KMS-11 (cell line): Measurements from ENCODE around the gene HTR2A.
"Not testable (repeated sequence)": the region's sequence is repeated elsewhere in the genome, so short reads cannot be mapped to it uniquely, and the experiment has no call there.

Experiments
- H2AFZ ChIP-seq: fragments of 200-600 bp; sonication (generic); 2 replicates; pipeline ENCODE4 v1.6.1; 2016; ENCODE audit warnings: antibody characterized with exemption, mixed run types, low read depth
- H3K27ac ChIP-seq: fragments of 200-600 bp; sonication (generic); 2 replicates; pipeline ENCODE4 v1.6.1; 2016; ENCODE audit warnings: mild to moderate bottlenecking, mixed run types
- H3K27me3 ChIP-seq: fragments of 200-600 bp; sonication (generic); 2 replicates; pipeline ENCODE4 v1.6.1; 2017; ENCODE audit warnings: mild to moderate bottlenecking, low read depth, mixed run types, moderate library complexity; ENCODE audit not compliant: insufficient read depth
- H3K36me3 ChIP-seq: fragments of 200-600 bp; sonication (generic); 2 replicates; pipeline ENCODE4 v1.6.1; 2017; ENCODE audit warnings: mild to moderate bottlenecking, mixed run types; ENCODE audit not compliant: insufficient read depth
- H3K4me1 ChIP-seq: fragments of 200-600 bp; sonication (generic); 2 replicates; pipeline ENCODE4 v1.6.1; 2016; ENCODE audit warnings: mild to moderate bottlenecking, low read depth, mixed run types; ENCODE audit not compliant: poor library complexity, severe bottlenecking
- H3K4me2 ChIP-seq: fragments of 200-600 bp; sonication (generic); 2 replicates; pipeline ENCODE4 v1.7.0; 2016; ENCODE audit warnings: mild to moderate bottlenecking, mixed run types
- H3K4me3 ChIP-seq: fragments of 200-600 bp; sonication (generic); IDR thresholded peaks from 2 replicates; pipeline ENCODE4 v1.6.1; 2017; ENCODE audit warnings: low read depth, low read length, mixed read lengths; ENCODE audit not compliant: insufficient read depth
- H3K79me2 ChIP-seq: fragments of 200-600 bp; sonication (generic); 2 replicates; pipeline ENCODE4 v1.6.1; 2016; ENCODE audit warnings: low read depth, mixed run types; ENCODE audit not compliant: insufficient read depth
- H3K9ac ChIP-seq: fragments of 200-600 bp; sonication (generic); 2 replicates; pipeline ENCODE4 v1.6.1; 2016; ENCODE audit warnings: mild to moderate bottlenecking, mixed run types
- H4K20me1 ChIP-seq: fragments of 200-600 bp; sonication (generic); 2 replicates; pipeline ENCODE4 v1.6.1; 2016; ENCODE audit warnings: mild to moderate bottlenecking, mixed run types; ENCODE audit not compliant: insufficient read depth
- CTCF ChIP-seq: fragments of 200-600 bp; sonication (generic); conservative IDR thresholded peaks from 2 replicates; pipeline ENCODE4 v1.6.1; 2017; ENCODE audit warnings: low read depth, mild to moderate bottlenecking, antibody characterized with exemption, low read length, moderate library complexity, mixed read lengths

HTR2A gene

GRCh38 chr13:46812301-46812797, 84.5 kb downstream of the HTR2A start:
- Histone ChIP-seq H4K20me1 (no peaks in the 10 kb centered on the region), H3K79me2 (no peaks in the 10 kb centered on the region), H3K36me3 (no peaks in the 10 kb centered on the region), H3K4me1 (no peaks in the 10 kb centered on the region), H3K9ac (no peak overlapping the region), H3K4me2 (no peak overlapping the region), H2AFZ (no peak overlapping the region), H3K27ac (no peak overlapping the region), H3K27me3 (no peaks in the 10 kb centered on the region), H3K4me3 (no peak overlapping the region)
- no peak for TF ChIP-seq CTCF

- Histone ChIP-seq H3K4me2 (no peak overlapping the region), H3K36me3 (no peaks in the 10 kb centered on the region), H4K20me1 (no peaks in the 10 kb centered on the region), H3K9ac (no peak overlapping the region), H2AFZ (no peak overlapping the region), H3K27me3 (no peaks in the 10 kb centered on the region), H3K27ac (no peak overlapping the region), H3K4me1 (no peaks in the 10 kb centered on the region), H3K79me2 (no peaks in the 10 kb centered on the region), H3K4me3 (no peak overlapping the region)
- no peak for TF ChIP-seq CTCF
Measured at GRCh38 chr13:46810440-46810839, 86.4 kb downstream of the HTR2A start.

GRCh38 chr13:46804921-46805320, 91.9 kb downstream of the HTR2A start:
- not testable (repeated sequence) for H4K20me1 ChIP-seq, H3K79me2 ChIP-seq, H3K27me3 ChIP-seq, H3K4me1 ChIP-seq, H3K4me3 ChIP-seq, H3K27ac ChIP-seq, H2AFZ ChIP-seq, H3K9ac ChIP-seq, H3K36me3 ChIP-seq, H3K4me2 ChIP-seq

GRCh38 chr13:46804391-46804815, 92.5 kb downstream of the HTR2A start:
- no peaks in the 10 kb centered on the region for H3K27me3 ChIP-seq
- no peak for TF ChIP-seq CTCF
- no peak overlapping the region for H2AFZ ChIP-seq
- no peaks in the 10 kb centered on the region for H3K79me2 ChIP-seq
- H3K4me2 ChIP-seq: no peak overlapping the region
- no peak overlapping the region for H3K4me3 ChIP-seq
- H4K20me1 ChIP-seq: no peaks in the 10 kb centered on the region
- H3K4me1 ChIP-seq: no peaks in the 10 kb centered on the region
- no peak overlapping the region for H3K9ac ChIP-seq
- H3K27ac ChIP-seq: no peak overlapping the region
- H3K36me3 ChIP-seq: no peaks in the 10 kb centered on the region

- no peaks in the 10 kb centered on the region for H3K36me3 ChIP-seq
- H3K27ac ChIP-seq: no peak overlapping the region
- H3K27me3 ChIP-seq: no peaks in the 10 kb centered on the region
- no peak overlapping the region for H2AFZ ChIP-seq
- no peaks in the 10 kb centered on the region for H4K20me1 ChIP-seq
- H3K79me2 ChIP-seq: no peaks in the 10 kb centered on the region
- H3K4me3 ChIP-seq: no peak overlapping the region
- H3K9ac ChIP-seq: no peak overlapping the region
- H3K4me2 ChIP-seq: no peak overlapping the region
- no peaks in the 10 kb centered on the region for H3K4me1 ChIP-seq
- no peak for TF ChIP-seq CTCF
Measured at GRCh38 chr13:46803586-46803985, 93.3 kb downstream of the HTR2A start.
